Astrocyte (in vitro differentiated cells and primary cell): ENCODE measurements around the gene TTC33.

Experiments
- CTCF ChIP-seq: IDR thresholded peaks from 2 replicates; pipeline ENCODE4 v1.5.1; 2011; ENCODE audit warnings: low read depth, mild to moderate bottlenecking, inconsistent platforms, low read length, moderate library complexity; ENCODE audit not compliant: insufficient read depth
- EZH2 ChIP-seq: IDR thresholded peaks from 2 replicates; pipeline ENCODE4 v1.6.1; 2012; ENCODE audit warnings: mild to moderate bottlenecking, low read length, inconsistent platforms; ENCODE audit not compliant: insufficient read depth

DNA sequence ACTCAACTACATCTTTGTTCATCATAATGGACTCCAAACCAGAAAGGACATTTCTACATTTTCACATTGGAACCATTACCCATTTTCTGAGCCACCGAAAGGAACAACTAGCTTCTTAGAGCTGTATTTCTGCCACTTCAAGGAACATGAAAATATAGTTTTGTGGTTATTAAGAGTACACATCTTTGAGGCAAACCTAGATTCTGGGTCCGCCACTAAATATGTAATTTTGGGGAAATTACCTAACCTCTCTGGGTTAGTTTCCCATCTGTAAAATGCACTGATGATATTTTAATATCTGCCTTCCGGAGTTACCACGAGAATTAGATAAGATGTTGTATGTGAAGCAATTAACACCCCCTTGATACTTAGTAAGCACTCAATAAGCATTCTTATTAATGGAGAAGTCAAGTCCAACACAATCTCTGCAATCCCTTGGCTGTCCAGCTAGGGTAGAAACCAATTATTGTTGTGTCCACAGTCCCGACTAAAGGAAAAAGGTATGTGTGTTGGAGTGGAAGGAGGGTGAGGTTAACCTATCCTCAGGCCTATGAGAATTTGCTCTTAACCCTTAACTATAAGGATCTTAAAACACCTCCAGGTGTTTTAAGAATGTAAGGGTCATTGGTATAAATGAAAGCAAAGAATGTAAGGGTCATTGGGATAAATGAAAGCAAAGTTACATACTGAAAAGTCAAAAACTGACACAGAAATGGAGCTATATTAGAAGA lies 170.1 kb downstream of the TTC33 start:
- TF ChIP-seq CTCF: no peak
- TF ChIP-seq EZH2: no peak
